HCT116 (cell line): Measurements from ENCODE around the gene CCS. TPM values are rescaled to one million over a fixed set of nuclear protein-coding genes. Genes with fewer than 3 reads are reported as not detected.

Experiments
- ATAC-seq: fragments of 200-7000 bp; cut with Tn5 transposase; 2 replicates; pipeline ENCODE4 v1.9.1; 2020; ENCODE audit warnings: mild to moderate bottlenecking, moderate library complexity
- BruUV-seq: library from RNA; stranded (reverse); fragments of 400-500 nt; replicated peaks from 2 replicates; lab custom pipeline; 2021; lab: Mats Ljungman, UMichigan
- CTCF ChIA-PET: fragments of 300-600 bp; sonication (Branson Sonifier 250); formaldehyde crosslinking; loops from one replicate; lab custom pipeline; 2021; ENCODE audit warnings: antibody characterized with exemption; lab: Charles Lee
- POLR2A ChIA-PET: fragments of 300-600, 350-600 bp; sonication (Branson Sonifier 250); formaldehyde crosslinking; loops from one replicate; lab custom pipeline; 2021; ENCODE audit warnings: antibody characterized with exemption; lab: Charles Lee
- RAD21 ChIA-PET, 2 experiments: fragments of 300-600 bp; sonication (Branson Sonifier 250); formaldehyde crosslinking; loops; one replicate each; lab custom pipeline; 2023; ENCODE audit warnings: low total read pairs in 2 of 2; ENCODE audit not compliant: uncharacterized antibody in 2 of 2, unreplicated experiment in 2 of 2, low non-redundant PET in 1 of 2; lab: Charles Lee
- DNase-seq: peaks from one replicate; pipeline ENCODE4 v3.0.0-alpha.2; 2010; ENCODE audit warnings: low read depth, low spot score
- H2AFZ ChIP-seq: fragments of 200-600 bp; shearing (Covaris generic), sonication (generic); 2 replicates; pipeline ENCODE4 v1.6.1; 2017; ENCODE audit warnings: low read depth, mixed run types, mixed read lengths, antibody characterized with exemption, low read length; ENCODE audit not compliant: poor library complexity, severe bottlenecking
- H3K27ac ChIP-seq: 2 replicates; pipeline ENCODE4 v1.5.1; 2012; ENCODE audit warnings: low read depth, low read length
- H3K27me3 ChIP-seq: fragments of 200-600 bp; sonication (generic); 2 replicates; pipeline ENCODE4 v1.6.1; 2016; ENCODE audit warnings: mixed run types, low read length, mixed read lengths; ENCODE audit not compliant: insufficient read depth
- H3K36me3 ChIP-seq, 2 experiments: fragments of 200-500 bp in 1 of 2; fragments of 200-600 bp in 1 of 2; sonication (Bioruptor generic) in 1 of 2; sonication (generic) in 1 of 2; 2 replicates each; pipeline versions ENCODE4 v1.5.1 to v1.6.1; 2014 to 2016; ENCODE audit warnings: low read length in 2 of 2, inconsistent platforms in 1 of 2, mixed read lengths in 1 of 2, mixed run types in 1 of 2; ENCODE audit not compliant: insufficient read depth in 2 of 2, control insufficient read depth in 1 of 2
- H3K4me1 ChIP-seq, 2 experiments: fragments of 200-600 bp in 1 of 2; sonication (generic) in 1 of 2; 2 replicates each; pipeline versions ENCODE4 v1.5.1 to v1.6.1; 2012 to 2017; ENCODE audit warnings: low read length in 2 of 2, inconsistent platforms in 1 of 2, mild to moderate bottlenecking in 1 of 2, mixed read lengths in 1 of 2, mixed run types in 1 of 2, moderate library complexity in 1 of 2; ENCODE audit not compliant: insufficient read depth in 2 of 2, control insufficient read depth in 1 of 2
- H3K4me2 ChIP-seq: fragments of 200-600 bp; sonication (generic); 2 replicates; pipeline ENCODE4 v1.6.1; 2017; ENCODE audit warnings: mixed run types, low read length, mixed read lengths
- H3K4me3 ChIP-seq, 2 experiments: fragments of 200-600 bp in 1 of 2; sonication (generic) in 1 of 2; replicated peaks in 1 of 2; 2 replicates each; pipeline ENCODE4 v1.5.1; 2011 to 2016; ENCODE audit warnings: low read length in 2 of 2, control low read depth in 1 of 2, low read depth in 1 of 2, mild to moderate bottlenecking in 1 of 2, mixed read lengths in 1 of 2, mixed run types in 1 of 2
- H3K79me2 ChIP-seq: fragments of 200-600 bp; sonication (generic); 2 replicates; pipeline ENCODE4 v1.6.1; 2017; ENCODE audit warnings: mild to moderate bottlenecking, mixed run types, low read length, moderate library complexity, mixed read lengths; ENCODE audit not compliant: insufficient read depth
- H3K9ac ChIP-seq: fragments of 200-600 bp; sonication (generic); 2 replicates; pipeline ENCODE4 v1.6.1; 2016; ENCODE audit warnings: low read length, mixed read lengths
- H3K9me2 ChIP-seq: fragments of 200-600 bp; sonication (generic), shearing (Covaris generic); 2 replicates; pipeline ENCODE4 v1.6.1; 2017; ENCODE audit warnings: mixed run types, mild to moderate bottlenecking, moderate library complexity; ENCODE audit not compliant: insufficient read depth
- H3K9me3 ChIP-seq, 2 experiments: fragments of 200-500 bp in 1 of 2; fragments of 200-600 bp in 1 of 2; sonication (Bioruptor generic) in 1 of 2; sonication (generic) in 1 of 2; 2 replicates each; pipeline ENCODE4 v1.6.1; 2014 to 2017; ENCODE audit warnings: low read length in 2 of 2, mixed read lengths in 2 of 2, inconsistent platforms in 1 of 2, low read depth in 1 of 2, mild to moderate bottlenecking in 1 of 2, mixed run types in 1 of 2, moderate library complexity in 1 of 2; ENCODE audit not compliant: control insufficient read depth in 1 of 2, insufficient read depth in 1 of 2
- H4K20me1 ChIP-seq: fragments of 200-600 bp; sonication (generic), shearing (Covaris generic); 2 replicates; pipeline ENCODE4 v1.6.1; 2017; ENCODE audit warnings: mixed run types, mild to moderate bottlenecking, moderate library complexity; ENCODE audit not compliant: insufficient read depth
- CEBPB ChIP-seq: IDR thresholded peaks from 2 replicates; pipeline ENCODE4 v1.6.1; 2012; ENCODE audit warnings: low read depth
- CTCF ChIP-seq, 3 experiments: fragments of 200-600 bp in 1 of 3; sonication (generic) in 1 of 3; IDR thresholded peaks in 2 of 3; conservative IDR thresholded peaks in 1 of 3; 2 replicates each; pipeline ENCODE4 v1.5.1; 2012 to 2017; ENCODE audit warnings: low read depth in 2 of 3, low read length in 2 of 3, antibody characterized with exemption in 1 of 3, borderline replicate concordance in 1 of 3, control low read depth in 1 of 3, mild to moderate bottlenecking in 1 of 3, mixed read lengths in 1 of 3, mixed run types in 1 of 3, moderate library complexity in 1 of 3; ENCODE audit not compliant: insufficient read depth in 1 of 3
- EGR1 ChIP-seq: IDR thresholded peaks from 2 replicates; pipeline ENCODE4 v1.6.1; 2012; ENCODE audit warnings: low read depth
- EZH2 ChIP-seq: fragments of 200-600 bp; sonication (generic); IDR thresholded peaks from 2 replicates; pipeline ENCODE4 v1.6.1; 2017; ENCODE audit warnings: antibody characterized with exemption, mixed run types
- EZH2phosphoT487 ChIP-seq: fragments of 200-600 bp; IDR thresholded peaks from 2 replicates; pipeline ENCODE4 v1.6.1; 2018; ENCODE audit warnings: antibody characterized with exemption, borderline replicate concordance
- FOSL1 ChIP-seq: IDR thresholded peaks from 2 replicates; pipeline ENCODE4 v1.6.1; 2012; ENCODE audit warnings: low read depth
- JUND ChIP-seq: IDR thresholded peaks from 2 replicates; pipeline ENCODE4 v1.6.1; 2012
- MAX ChIP-seq: IDR thresholded peaks from 2 replicates; pipeline ENCODE4 v1.6.1; 2012
- POLR2A ChIP-seq: IDR thresholded peaks from 2 replicates; pipeline ENCODE4 v1.7.0; 2011; ENCODE audit warnings: borderline replicate concordance; ENCODE audit not compliant: insufficient read depth, insufficient read length; ENCODE audit errors: extremely low read depth
- RAD21 ChIP-seq: IDR thresholded peaks from 2 replicates; pipeline ENCODE4 v1.6.1; 2012; ENCODE audit warnings: low read depth, mild to moderate bottlenecking
- REST ChIP-seq: IDR thresholded peaks from 2 replicates; pipeline ENCODE4 v1.6.1; 2012; ENCODE audit warnings: low read depth
- SIN3A ChIP-seq: IDR thresholded peaks from 2 replicates; pipeline ENCODE4 v1.6.1; 2012; ENCODE audit warnings: low read depth
- SP1 ChIP-seq: IDR thresholded peaks from 2 replicates; pipeline ENCODE4 v1.6.1; 2012; ENCODE audit warnings: low read depth
- TCF7L2 ChIP-seq: IDR thresholded peaks from 2 replicates; pipeline ENCODE4 v1.7.0; 2011; ENCODE audit warnings: borderline replicate concordance, inconsistent platforms; ENCODE audit not compliant: insufficient read depth, insufficient read length; ENCODE audit errors: extremely low read depth
- ZFX ChIP-seq: fragments of 450-650 bp; IDR thresholded peaks from 2 replicates; pipeline ENCODE4 v1.6.1; 2017
- ZNF274 ChIP-seq: fragments of 200-500 bp; sonication (Bioruptor generic); IDR thresholded peaks from 2 replicates; pipeline ENCODE4 v1.6.1; 2014; ENCODE audit warnings: mild to moderate bottlenecking, low read depth, low read length, inconsistent platforms
- intact Hi-C: fragments of 100-400 bp; cut with micrococcal nuclease; formaldehyde crosslinking; loops from 2 replicates; pipeline ENCODE4 v1.10.0; 2022
- total RNA-seq: library from RNA; stranded (reverse); gene quantifications from one replicate; pipeline ENCODE4 v1.2.1, GENCODE V29; 2021; ENCODE audit not compliant: unreplicated experiment

The CCS gene
- total RNA-seq, 1 experiment from 2014 or later, result 40.6 TPM

GRCh38 chr11:66569076-66569475 is 23.9 kb upstream of the CCS start:
- no peak overlapping the region for H3K4me2 ChIP-seq
- no TSS peak for BruUV-seq
- no peak overlapping the region for H2AFZ ChIP-seq
- H4K20me1 ChIP-seq, result no peaks in the 10 kb centered on the region
- ATAC-seq, result no peak
- POLR2A ChIA-PET, result interaction anchor here (0.7 kb wide), 1 partner anchor 275 kb away, joined by 4 read pairs; no protein-coding TSS in a partner anchor
- intact Hi-C loops, result no loop called here
- H3K36me3 ChIP-seq, result no peaks in the 10 kb centered on the region
- H3K27me3 ChIP-seq, result peaks cover 3% of the 10 kb centered on the region; the same call in 1 of the 2 replicates
- H3K79me2 ChIP-seq, result no peaks in the 10 kb centered on the region
- TF ChIP-seq EZH2phosphoT487 (no peak), TCF7L2 (no peak), MAX (no peak), FOSL1 (no peak), SP1 (no peak), ZFX (no peak)
- H3K9me2 ChIP-seq, result no peaks in the 10 kb centered on the region
- no peaks in the 10 kb centered on the region for H3K9me3 ChIP-seq
- no peak overlapping the region for H3K4me3 ChIP-seq
- no peaks in the 10 kb centered on the region for H3K4me1 ChIP-seq
- CTCF ChIA-PET, result no interaction called here
- no peak overlapping the region for H3K9ac ChIP-seq
- no peak overlapping the region for H3K27ac ChIP-seq
- DNase-seq, result no peak
- RAD21 ChIA-PET, result no interaction called here

GRCh38 chr11:66570079-66570849 is 22.7 kb upstream of the CCS start:
- no peaks in the 10 kb centered on the region for H4K20me1 ChIP-seq
- H2AFZ ChIP-seq, result no peak overlapping the region
- no peak overlapping the region for H3K4me3 ChIP-seq
- no peak overlapping the region for H3K4me2 ChIP-seq
- H3K79me2 ChIP-seq, result no peaks in the 10 kb centered on the region
- no peaks in the 10 kb centered on the region for H3K4me1 ChIP-seq
- H3K9me3 ChIP-seq, result no peaks in the 10 kb centered on the region
- H3K9ac ChIP-seq, result no peak overlapping the region
- RAD21 ChIA-PET, result no interaction called here
- H3K9me2 ChIP-seq, result no peaks in the 10 kb centered on the region
- peaks cover 3% of the 10 kb centered on the region; the same call in 1 of the 2 replicates for H3K27me3 ChIP-seq
- intact Hi-C loops, result no loop called here
- ATAC-seq, result no peak
- CTCF ChIA-PET, result no interaction called here
- DNase-seq, result no peak
- no peaks in the 10 kb centered on the region for H3K36me3 ChIP-seq
- H3K27ac ChIP-seq, result no peak overlapping the region
- POLR2A ChIA-PET, result interaction anchor here (0.7 kb wide), 1 partner anchor 273 kb away, joined by 4 read pairs; no protein-coding TSS in a partner anchor
- no TSS peak for BruUV-seq
- TF ChIP-seq JUND, result no peak
- no peak for TF ChIP-seq SIN3A
- no peak for TF ChIP-seq EZH2
- TF ChIP-seq POLR2A, result no peak
- TF ChIP-seq CTCF (IDR thresholded peaks at IDR 0.05 in 2 of 3, conservative IDR thresholded peaks at IDR 0.05 in 1 of 3; ENCODE audit: borderline replicate concordance in 1 of 3, insufficient read depth in 1 of 3, low read depth in 2 of 3, low read length in 2 of 3), result no peak
- TF ChIP-seq EZH2phosphoT487, result no peak
- TF ChIP-seq CEBPB, result no peak
- no peak for TF ChIP-seq ZNF274
- TF ChIP-seq EGR1, result no peak
- TF ChIP-seq REST, result no peak
- no peak for TF ChIP-seq RAD21
